Thyroid gland (tissue), 4 donors: ENCODE measurements around the gene CCL13.

ENCODE experiments used
- CTCF ChIP-seq, 6 experiments: fragments of 200-600 bp in 3 of 6; fragments of 450-650 bp in 3 of 6; sonication (generic) in 3 of 6; IDR thresholded peaks; one replicate each; pipeline ENCODE4 v1.5.1; 2016 to 2019; ENCODE audit warnings: antibody characterized with exemption in 6 of 6, mild to moderate bottlenecking in 2 of 6, inconsistent platforms in 1 of 6, moderate library complexity in 1 of 6
- POLR2A ChIP-seq, 2 donors: fragments of 450-650 bp; IDR thresholded peaks; one replicate each; pipeline ENCODE4 v1.6.1; 2017; ENCODE audit warnings: antibody characterized with exemption in 2 of 2, mild to moderate bottlenecking in 2 of 2, moderate library complexity in 1 of 2

GRCh38 chr17:34384822-34385605, 28.7 kb downstream of the CCL13 start:
- TF ChIP-seq CTCF (IDR thresholded peaks at IDR 0.05) (no peak), POLR2A (IDR thresholded peaks at IDR 0.05) (no peak)
